Fibroblast of the aortic adventitia (primary cell): Measurements from ENCODE around the gene DEAF1. TPM values are rescaled to one million over a fixed set of nuclear protein-coding genes. Genes with fewer than 3 reads are reported as not detected.

Experiments used
- DNase-seq: peaks from one replicate; pipeline ENCODE4 v3.0.0-alpha.2; 2010; ENCODE audit warnings: low read depth
- H3K4me3 ChIP-seq: 2 replicates; pipeline ENCODE4 v1.5.1; 2011; ENCODE audit warnings: low read depth, mild to moderate bottlenecking, control low read depth, low read length, moderate library complexity
- CTCF ChIP-seq: IDR thresholded peaks from 2 replicates; pipeline ENCODE4 v1.5.1; 2011; ENCODE audit warnings: mild to moderate bottlenecking, low read length, control low read depth, inconsistent platforms; ENCODE audit not compliant: insufficient read depth
- total RNA-seq: library from RNA; depleted of rRNA; stranded (reverse); fragments of >200 nt; gene quantifications from 2 replicates; pipeline ENCODE4 v1.2.3, GENCODE V29; 2012; ENCODE audit warnings: low replicate concordance

Gene DEAF1
- total RNA-seq, 1 donor, result 40.0 TPM

- TF ChIP-seq CTCF, result no peak
- H3K4me3 ChIP-seq, result no peak overlapping the region
- no peak for DNase-seq
These were observed 96.9 kb downstream of the DEAF1 start for GRCh38 chr11:598005-598680.

GRCh38 chr11:597166-597725 is 97.8 kb downstream of the DEAF1 start:
- no peak for TF ChIP-seq CTCF
- no peak for DNase-seq
- no peak overlapping the region for H3K4me3 ChIP-seq

GRCh38 chr11:596374-596773 is 98.6 kb downstream of the DEAF1 start:
- DNase-seq, result no peak
- H3K4me3 ChIP-seq, result no peak overlapping the region
- no peak for TF ChIP-seq CTCF

- no peak overlapping the region for H3K4me3 ChIP-seq
- TF ChIP-seq CTCF, result no peak
- no peak for DNase-seq
These were observed 99.6 kb downstream of the DEAF1 start for GRCh38 chr11:595400-595799.

Other genes with a start within 250 kb of the DEAF1 start
- gene PTDSS2, start 244.9 kb downstream of the DEAF1 start, total RNA-seq, result 28.7 and 51.6 TPM in 2 replicates
- 388 and 436 TPM in 2 replicates for gene RNH1, start 188.0 kb downstream of the DEAF1 start, total RNA-seq
- 34.6 and 44.4 TPM in 2 replicates for gene HRAS, start 159.6 kb downstream of the DEAF1 start, total RNA-seq
- 0.45 and 1.2 TPM in 2 replicates for gene LRRC56, start 157.7 kb downstream of the DEAF1 start, total RNA-seq
- gene LMNTD2, start 134.5 kb downstream of the DEAF1 start, total RNA-seq, result 0.36 TPM in 1 of 2 replicates, not detected in the other
- 1.6 and 2.5 TPM in 2 replicates for gene RASSF7, start 134.3 kb downstream of the DEAF1 start, total RNA-seq
- 27.6 and 37.5 TPM in 2 replicates for gene PHRF1, start 118.8 kb downstream of the DEAF1 start, total RNA-seq
- 6.5 and 6.8 TPM in 2 replicates for gene IRF7, start 79.3 kb downstream of the DEAF1 start, total RNA-seq
- gene CDHR5, start 70.3 kb downstream of the DEAF1 start, total RNA-seq, result not detected in 2 replicates
- gene SCT, start 68.0 kb downstream of the DEAF1 start, total RNA-seq, result not detected in 2 replicates
- gene DRD4, start 58.0 kb downstream of the DEAF1 start, total RNA-seq, result 0.09 and 0.16 TPM in 2 replicates
- gene TMEM80, start 594 bp upstream of the DEAF1 start, total RNA-seq, result 3.6 and 9.4 TPM in 2 replicates
- gene EPS8L2, start 11.0 kb upstream of the DEAF1 start, total RNA-seq, result 47.9 and 49.2 TPM in 2 replicates
- gene TALDO1, start 52.2 kb upstream of the DEAF1 start, total RNA-seq, result 123 and 146 TPM in 2 replicates
- 40.6 and 53.4 TPM in 2 replicates for gene GATD1, start 82.3 kb upstream of the DEAF1 start, total RNA-seq
- 0.65 and 1.2 TPM in 2 replicates for gene CEND1, start 94.9 kb upstream of the DEAF1 start, total RNA-seq
- gene SLC25A22, start 103.1 kb upstream of the DEAF1 start, total RNA-seq, result 16.7 and 17.6 TPM in 2 replicates
- 6.3 and 8.8 TPM in 2 replicates for gene PIDD1, start 110.0 kb upstream of the DEAF1 start, total RNA-seq
- 99.4 and 841 TPM in 2 replicates for gene RPLP2, start 114.7 kb upstream of the DEAF1 start, total RNA-seq
- 20.0 and 27.7 TPM in 2 replicates for gene PNPLA2, start 123.7 kb upstream of the DEAF1 start, total RNA-seq
- gene CRACR2B, start 132.7 kb upstream of the DEAF1 start, total RNA-seq, result 1.3 and 1.8 TPM in 2 replicates
- gene CD151, start 137.7 kb upstream of the DEAF1 start, total RNA-seq, result 159 and 311 TPM in 2 replicates
- 61.7 and 135 TPM in 2 replicates for gene POLR2L, start 147.3 kb upstream of the DEAF1 start, total RNA-seq
- 164 and 252 TPM in 2 replicates for gene TSPAN4, start 147.6 kb upstream of the DEAF1 start, total RNA-seq
- 35.1 and 47.2 TPM in 2 replicates for gene CHID1, start 215.6 kb upstream of the DEAF1 start, total RNA-seq
- gene AP2A2, start 230.6 kb upstream of the DEAF1 start, total RNA-seq, result 65.4 and 72.9 TPM in 2 replicates